AG04449 (cell line): ENCODE results near the gene ATAD3B.

Experiments
- CTCF ChIA-PET: fragments of 350-600 bp; formaldehyde crosslinking; extraction: SDS; loops from one replicate; lab custom pipeline; 2021; ENCODE audit warnings: antibody characterized with exemption; lab: Yijun Ruan, JAX
- POLR2A ChIA-PET: fragments of 400-600, 350-600 bp; formaldehyde crosslinking; extraction: SDS; loops from one replicate; lab custom pipeline; 2020; ENCODE audit warnings: antibody characterized with exemption, inconsistent platforms; lab: Yijun Ruan, JAX
- DNase-seq: peaks from one replicate; pipeline ENCODE4 v3.0.0-alpha.2; 2010; ENCODE audit warnings: low read depth, low spot score
- H3K4me3 ChIP-seq: 2 replicates; pipeline ENCODE4 v1.5.1; 2011; ENCODE audit warnings: low read depth, mild to moderate bottlenecking, control low read depth, low read length
- CTCF ChIP-seq: IDR thresholded peaks from one replicate; pipeline ENCODE4 v1.5.1; 2011; ENCODE audit warnings: mild to moderate bottlenecking, moderate library complexity, low read length, control low read depth, inconsistent platforms; ENCODE audit not compliant: insufficient read depth; ENCODE audit errors: missing control alignments

Gene ATAD3B

GRCh38 chr1:1435911-1436629 lies 35.5 kb upstream of the ATAD3B start:
- peak overlapping the region; percentile 53 for H3K4me3 ChIP-seq
- ChIA-PET POLR2A (no interaction called here), CTCF (no interaction called here)
- DNase-seq, result no peak
- TF ChIP-seq CTCF, result no peak

DNA sequence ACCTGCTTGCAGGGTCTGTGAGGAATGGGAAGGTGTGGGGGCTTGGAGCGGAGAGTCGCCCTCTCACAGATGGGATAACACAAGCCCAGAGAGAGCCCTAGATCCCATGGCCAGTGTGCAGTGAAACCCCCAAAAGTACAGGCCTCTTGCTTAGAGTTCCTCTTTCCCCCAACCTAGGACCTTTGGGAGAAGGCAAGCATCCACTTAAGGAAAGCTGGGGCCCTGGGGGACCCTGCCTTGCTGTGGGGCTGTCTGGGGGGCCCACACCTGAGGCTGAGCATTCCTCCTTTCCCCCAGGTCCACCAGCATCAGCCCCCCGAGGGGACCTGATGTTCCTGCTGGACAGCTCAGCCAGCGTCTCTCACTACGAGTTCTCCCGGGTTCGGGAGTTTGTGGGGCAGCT lies 34.9 kb upstream of the ATAD3B start:
- no peak for TF ChIP-seq CTCF
- H3K4me3 ChIP-seq, result peak overlapping the region; percentile 53; the same call in 1 of the 2 replicates
- no peak for DNase-seq
- ChIA-PET POLR2A (no interaction called here), CTCF (no interaction called here)

- no peak for TF ChIP-seq CTCF
- DNase-seq, result no peak
- ChIA-PET CTCF (interaction anchor here (1.4 kb wide), 1 partner anchor 21 kb away, joined by 4 read pairs; no protein-coding TSS in a partner anchor), POLR2A (no interaction called here)
- H3K4me3 ChIP-seq, result no peak overlapping the region
These were observed 34.3 kb upstream of the ATAD3B start for GRCh38 chr1:1437033-1437903.

GRCh38 chr1:1437904-1438376 lies 33.6 kb upstream of the ATAD3B start:
- H3K4me3 ChIP-seq, result no peak overlapping the region
- ChIA-PET CTCF (interaction anchor here (1.2 to 1.4 kb wide), 2 partner anchors 20 to 89 kb away, joined by 3 to 4 read pairs; no protein-coding TSS in a partner anchor), POLR2A (no interaction called here)
- no peak for DNase-seq
- no peak for TF ChIP-seq CTCF

- ChIA-PET POLR2A (no interaction called here), CTCF (interaction anchor here (1.1 to 4.8 kb wide), 4 partner anchors 9 to 90 kb away, joined by 3 to 22 read pairs (median 4); no protein-coding TSS in a partner anchor)
- no peak overlapping the region for H3K4me3 ChIP-seq
These were observed 32.8 kb upstream of the ATAD3B start for GRCh38 chr1:1438531-1439381.

More at GRCh38 chr1:1438531-1439381, 32.8 kb upstream of the ATAD3B start:
- no peak for TF ChIP-seq CTCF
- no peak for DNase-seq
